Adipocyte (in vitro differentiated cells): ENCODE data around the gene RNF151.
"Not testable (repeated sequence)": the region's sequence is repeated elsewhere in the genome, so short reads cannot be mapped to it uniquely, and the experiment has no call there.

ENCODE experiments used
- DNase-seq: peaks from one replicate; pipeline ENCODE4 v3.0.0-alpha.2; 2015; ENCODE audit warnings: low read depth
- H3K27me3 ChIP-seq: replicated peaks from 2 replicates; pipeline ENCODE4 v1.7.0; 2013; ENCODE audit warnings: mild to moderate bottlenecking, low read length, moderate library complexity; ENCODE audit not compliant: control insufficient read depth, insufficient read depth
- H3K36me3 ChIP-seq: 2 replicates; pipeline ENCODE4 v1.7.0; 2013; ENCODE audit warnings: low read length, mild to moderate bottlenecking, moderate library complexity; ENCODE audit not compliant: control insufficient read depth, insufficient read depth, severe bottlenecking
- H3K4me1 ChIP-seq: 2 replicates; pipeline ENCODE4 v1.7.0; 2013; ENCODE audit warnings: mild to moderate bottlenecking, low read length, moderate library complexity; ENCODE audit not compliant: control insufficient read depth, insufficient read depth
- H3K4me3 ChIP-seq: 2 replicates; pipeline ENCODE4 v1.7.0; 2013; ENCODE audit warnings: mild to moderate bottlenecking, low read length, moderate library complexity
- H3K9ac ChIP-seq: 2 replicates; pipeline ENCODE4 v1.7.0; 2013; ENCODE audit warnings: mild to moderate bottlenecking, low read length, moderate library complexity
- H3K9me3 ChIP-seq: 2 replicates; pipeline ENCODE4 v1.7.0; 2013; ENCODE audit warnings: mild to moderate bottlenecking, low read length, moderate library complexity; ENCODE audit not compliant: control insufficient read depth

RNF151 gene

DNA sequence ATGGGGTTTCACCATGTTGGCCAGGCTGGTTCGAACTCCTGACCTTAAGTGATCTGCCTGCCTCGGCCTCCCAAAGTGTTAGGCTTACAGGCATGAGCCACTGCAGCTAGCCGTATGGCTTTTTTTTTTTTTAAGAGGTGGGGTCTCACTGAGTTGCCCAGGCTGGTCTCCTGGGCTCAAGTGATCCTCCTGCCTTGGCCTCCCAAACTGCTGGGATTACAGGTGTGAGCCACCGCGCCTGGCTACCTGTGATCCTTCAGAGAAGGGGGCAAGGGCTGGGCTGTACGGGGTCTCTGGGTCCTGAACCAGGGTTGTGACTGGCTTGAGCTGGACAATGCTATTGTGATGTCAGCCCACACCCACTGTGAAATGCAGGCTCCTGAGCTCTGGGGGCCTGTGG lies at the start of gene RNF151:
TSS of gene RNF151 (plus strand) at position 397 of the 400 bp plus-strand sequence. CDS start 26 bp downstream, outside the sequence.
- Histone ChIP-seq H3K4me3 (peak within 1 kb of the TSS; percentile 90), H3K36me3 (peaks cover 25% of the 10 kb centered on the region), H3K9me3 (no peaks in the 10 kb centered on the region), H3K9ac (peak within 1 kb of the TSS; percentile 99), H3K27me3 (no peaks in the 10 kb centered on the region), H3K4me1 (peaks cover 31% of the 10 kb centered on the region)
- DNase-seq = no peak

- Histone ChIP-seq H3K9me3 (no peaks in the 10 kb centered on the region), H3K4me1 (no peaks in the 10 kb centered on the region), H3K27me3 (peaks cover 74% of the 10 kb centered on the region), H3K4me3 (no peak overlapping the region), H3K36me3 (no peaks in the 10 kb centered on the region), H3K9ac (no peak overlapping the region)
- no peak for DNase-seq
These were observed 49.5 kb upstream of the RNF151 start for GRCh38 chr16:1917056-1917664.

GRCh38 chr16:1917665-1918350 lies 48.8 kb upstream of the RNF151 start:
- no peak overlapping the region for H3K9ac ChIP-seq
- peaks cover 78% of the 10 kb centered on the region for H3K27me3 ChIP-seq
- DNase-seq = no peak
- H3K36me3 ChIP-seq = no peaks in the 10 kb centered on the region
- H3K9me3 ChIP-seq = no peaks in the 10 kb centered on the region
- H3K4me3 ChIP-seq = no peak overlapping the region
- H3K4me1 ChIP-seq = no peaks in the 10 kb centered on the region

- Histone ChIP-seq H3K4me1 (peaks cover 4% of the 10 kb centered on the region), H3K9me3 (no peaks in the 10 kb centered on the region), H3K9ac (no peak within 1 kb of the TSS), H3K27me3 (peaks cover 79% of the 10 kb centered on the region), H3K36me3 (no peaks in the 10 kb centered on the region), H3K4me3 (no peak within 1 kb of the TSS)
- DNase-seq = peak; percentile 11
These were observed 48.0 kb upstream of the RNF151 start, which contains the start of gene HS3ST6 for GRCh38 chr16:1918351-1919326. HS3ST6 (minus strand) TSS chr16:1918415; CDS start chr16:1918323, 92 bp downstream.

- H3K9me3 ChIP-seq = no peaks in the 10 kb centered on the region
- H3K4me3 ChIP-seq = no peak overlapping the region
- DNase-seq = no peak
- no peaks in the 10 kb centered on the region for H3K36me3 ChIP-seq
- no peak overlapping the region for H3K9ac ChIP-seq
- H3K4me1 ChIP-seq = peaks cover 7% of the 10 kb centered on the region
- H3K27me3 ChIP-seq = peaks cover 80% of the 10 kb centered on the region
These were observed 47.2 kb upstream of the RNF151 start for GRCh38 chr16:1919327-1919998.

DNA sequence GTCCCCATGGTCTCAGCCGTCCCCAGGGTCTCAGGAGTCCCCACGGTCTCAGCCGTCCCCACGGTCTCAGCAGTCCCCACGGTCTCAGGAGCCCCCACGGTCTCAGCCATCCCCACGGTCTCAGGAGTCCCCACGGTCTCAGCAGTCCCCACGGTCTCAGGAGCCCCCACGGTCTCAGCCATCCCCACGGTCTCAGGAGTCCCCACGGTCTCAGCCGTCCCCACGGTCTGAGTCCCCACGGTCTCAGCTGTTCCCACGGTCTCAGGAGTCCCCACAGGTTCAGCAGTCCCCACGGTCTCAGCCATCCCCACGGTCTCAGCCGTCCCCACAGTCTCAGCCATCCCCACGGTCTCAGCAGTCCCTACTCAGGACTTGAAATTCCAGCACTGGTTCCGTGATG lies 46.5 kb upstream of the RNF151 start:
- not testable (repeated sequence) for H3K4me3 ChIP-seq, H3K9me3 ChIP-seq, DNase-seq, H3K9ac ChIP-seq, H3K36me3 ChIP-seq, H3K4me1 ChIP-seq
- H3K27me3 ChIP-seq = peaks cover 78% of the 10 kb centered on the region

GRCh38 chr16:1920727-1921171 lies 45.9 kb upstream of the RNF151 start:
- Histone ChIP-seq H3K27me3 (peaks cover 73% of the 10 kb centered on the region), H3K4me1 (peaks cover 7% of the 10 kb centered on the region)

GRCh38 chr16:1922357-1922756 lies 44.3 kb upstream of the RNF151 start:
- peaks cover 7% of the 10 kb centered on the region for H3K4me1 ChIP-seq
- H3K9ac ChIP-seq = no peak overlapping the region
- no peaks in the 10 kb centered on the region for H3K9me3 ChIP-seq
- H3K4me3 ChIP-seq = no peak overlapping the region
- peaks cover 59% of the 10 kb centered on the region for H3K27me3 ChIP-seq
- no peak for DNase-seq
- H3K36me3 ChIP-seq = no peaks in the 10 kb centered on the region

More at GRCh38 chr16:1920727-1921171, 45.9 kb upstream of the RNF151 start:
- Histone ChIP-seq H3K36me3 (no peaks in the 10 kb centered on the region), H3K9ac (no peak overlapping the region), H3K9me3 (no peaks in the 10 kb centered on the region), H3K4me3 (no peak overlapping the region)
- DNase-seq = peak; percentile 29

GRCh38 chr16:1923299-1924034 lies 43.2 kb upstream of the RNF151 start:
- DNase-seq = peak; percentile 88
- H3K36me3 ChIP-seq = no peaks in the 10 kb centered on the region
- H3K4me1 ChIP-seq = peaks cover 7% of the 10 kb centered on the region
- H3K9ac ChIP-seq = no peak overlapping the region
- no peak overlapping the region for H3K4me3 ChIP-seq
- no peaks in the 10 kb centered on the region for H3K9me3 ChIP-seq
- peaks cover 54% of the 10 kb centered on the region for H3K27me3 ChIP-seq

GRCh38 chr16:1924095-1924494 lies 42.6 kb upstream of the RNF151 start:
- no peak overlapping the region for H3K4me3 ChIP-seq
- no peak overlapping the region for H3K9ac ChIP-seq
- no peaks in the 10 kb centered on the region for H3K9me3 ChIP-seq
- DNase-seq = no peak
- H3K27me3 ChIP-seq = peaks cover 50% of the 10 kb centered on the region
- no peaks in the 10 kb centered on the region for H3K36me3 ChIP-seq
- H3K4me1 ChIP-seq = peaks cover 9% of the 10 kb centered on the region
